Measurements from ENCODE around the gene MAPK14. TPM values are rescaled to one million over a fixed set of nuclear protein-coding genes. Genes with fewer than 3 reads are reported as not detected.
A peak's percentile ranks its signal among the peaks of the same experiment; 100 is the strongest.

MAPK14 gene
- total and polyA plus RNA-seq, 10 of the 15 experiments (the other 5 are each of a cell fraction or from before 2014, with no cell fraction given) = 12.5 to 59.5 (median 43.0) TPM

DNA sequence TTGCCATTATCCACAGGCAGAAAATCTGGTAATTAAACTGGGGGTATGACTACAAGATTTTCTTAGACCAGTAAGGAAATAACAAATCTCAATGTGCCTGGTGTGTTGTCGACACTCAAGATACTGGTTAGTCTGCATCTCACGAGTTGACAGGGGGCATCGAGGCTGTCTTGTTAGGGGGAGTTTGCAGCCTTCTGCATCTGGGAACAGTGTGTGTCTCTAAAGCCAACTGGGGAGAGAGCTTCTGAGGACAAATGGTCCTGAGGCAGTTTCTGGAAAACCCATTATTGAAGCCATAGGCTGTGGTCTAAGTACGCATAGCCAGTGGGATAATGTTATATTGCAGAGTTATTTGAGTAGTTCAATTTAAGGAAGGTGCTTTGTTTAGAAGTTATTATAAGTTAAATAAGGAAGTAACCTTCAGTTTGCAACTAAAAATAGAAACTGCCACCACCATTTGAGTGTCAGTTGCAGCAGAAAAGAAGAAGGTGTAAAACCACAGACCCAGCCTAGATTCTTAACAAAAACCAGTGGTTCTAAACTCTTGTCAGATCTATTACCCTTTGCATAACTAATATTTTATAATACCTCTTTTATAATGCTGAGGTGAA lies 87.3 kb downstream of the MAPK14 start (continued):
- peak; percentile 27; the same call in 1 of the 2 replicates for TF ChIP-seq BACH1 (IDR thresholded peaks at IDR 0.05; ENCODE audit: borderline replicate concordance)
- TF ChIP-seq ZSCAN29 (IDR thresholded peaks at IDR 0.05) = peak; percentile 17; the same call in 1 of the 2 replicates
- 0 out of 2 replicates have a peak, but pooled peaks have one; percentile 23 for TF ChIP-seq GATAD2B (conservative IDR thresholded peaks at IDR 0.05; ENCODE audit: low read depth)
- no peak; the same call in 1 of the 2 replicates for TF ChIP-seq BCL11A (IDR thresholded peaks at IDR 0.05; ENCODE audit: low read depth, low read length)
- no peak for TF ChIP-seq WRNIP1 (IDR thresholded peaks at IDR 0.05; ENCODE audit: borderline replicate concordance, low read depth, low read length)
- TF ChIP-seq BCLAF1 (IDR thresholded peaks at IDR 0.05) = no peak
- TF ChIP-seq ETV6 (conservative IDR thresholded peaks at IDR 0.05 in 1 of 2, IDR thresholded peaks at IDR 0.05 in 1 of 2; ENCODE audit: borderline replicate concordance in 1 of 2, low read depth in 1 of 2) = no peak
- TF ChIP-seq RCOR1 (conservative IDR thresholded peaks at IDR 0.05; ENCODE audit: low read depth, low read length) = no peak
- TF ChIP-seq MTA2 (IDR thresholded peaks at IDR 0.05; ENCODE audit: low read depth) = peak; percentile 95
